GM12892 (cell line): ENCODE data around the gene LY86.

Experiments used
- DNase-seq: peaks from one replicate; pipeline ENCODE4 v3.0.0; 2011; ENCODE audit not compliant: insufficient read length
- FAIRE-seq: peaks from 2 replicates; lab custom pipeline; 2011; peaks lifted over from hg19 to GRCh38; lab: Jason Lieb, UNC
- POLR2A ChIP-seq: IDR thresholded peaks from 2 replicates; pipeline ENCODE4 v1.6.1; 2011; ENCODE audit warnings: low read depth, low read length, control low read depth
- POLR2AphosphoS5 ChIP-seq: IDR thresholded peaks from 2 replicates; pipeline ENCODE4 v1.6.1; 2011; ENCODE audit warnings: low read depth, low read length, control low read depth
- TAF1 ChIP-seq: IDR thresholded peaks from 2 replicates; pipeline ENCODE4 v1.6.1; 2011; ENCODE audit warnings: low read depth, mild to moderate bottlenecking, control low read depth, low read length, borderline replicate concordance

Gene LY86

DNA sequence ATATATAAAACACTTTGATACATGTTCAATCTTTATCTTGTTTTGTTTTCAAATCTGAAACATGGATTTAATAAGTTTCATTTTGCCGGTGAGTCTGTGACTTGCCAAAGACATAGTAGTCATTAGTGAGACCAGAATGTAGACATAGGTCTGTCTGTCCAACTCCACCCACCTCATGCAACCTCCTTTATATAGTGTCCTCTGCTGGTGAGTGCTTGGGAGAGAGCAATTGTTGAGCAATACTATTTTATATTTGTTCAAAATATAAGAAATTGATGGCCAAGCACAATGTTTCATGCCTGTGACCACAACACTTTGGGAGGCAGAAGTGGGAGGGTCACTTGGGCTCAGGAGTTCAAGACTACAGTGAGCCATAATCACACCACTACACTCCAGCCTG is 10.8 kb upstream of the LY86 start:
- FAIRE-seq (no peak), DNase-seq (no peak)
- no peak for TF ChIP-seq POLR2AphosphoS5
- no peak for TF ChIP-seq POLR2A
- TF ChIP-seq TAF1, result no peak

GRCh38 chr6:6579281-6579680 is 9.2 kb upstream of the LY86 start:
- TF ChIP-seq TAF1, result no peak
- DNase-seq (no peak), FAIRE-seq (no peak)

DNA sequence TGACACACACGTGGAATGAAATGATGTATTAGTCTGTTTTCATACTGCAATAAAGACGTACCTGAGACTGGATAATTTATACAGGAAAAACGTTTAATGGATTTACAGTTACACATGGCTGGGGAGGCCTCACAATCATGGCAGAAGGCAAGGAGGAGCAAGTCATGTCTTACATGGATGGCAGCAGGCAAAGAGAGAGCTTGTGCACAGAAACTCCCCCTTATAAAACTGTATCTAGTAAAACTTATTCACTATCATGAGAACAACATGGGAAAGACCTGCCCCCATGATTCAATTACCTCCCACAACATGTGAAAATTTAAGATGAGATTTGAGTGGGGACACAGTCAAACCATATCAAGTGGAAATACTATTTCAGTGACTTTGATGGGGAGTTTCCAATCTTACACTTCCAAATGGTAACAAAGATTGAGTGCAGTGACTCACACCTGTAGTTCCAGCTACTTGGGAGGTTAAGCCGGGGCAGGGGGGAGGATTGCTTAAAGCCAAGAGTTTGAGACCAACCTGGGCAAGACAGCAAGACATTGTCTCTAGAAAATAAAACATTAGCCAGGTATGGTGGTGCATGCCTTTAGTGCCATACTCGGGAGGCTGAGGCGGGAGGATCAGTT is 8.2 kb upstream of the LY86 start:
- TF ChIP-seq POLR2A, result no peak
- TF ChIP-seq TAF1, result no peak
- TF ChIP-seq POLR2AphosphoS5, result no peak
- FAIRE-seq (no peak), DNase-seq (no peak)

DNA sequence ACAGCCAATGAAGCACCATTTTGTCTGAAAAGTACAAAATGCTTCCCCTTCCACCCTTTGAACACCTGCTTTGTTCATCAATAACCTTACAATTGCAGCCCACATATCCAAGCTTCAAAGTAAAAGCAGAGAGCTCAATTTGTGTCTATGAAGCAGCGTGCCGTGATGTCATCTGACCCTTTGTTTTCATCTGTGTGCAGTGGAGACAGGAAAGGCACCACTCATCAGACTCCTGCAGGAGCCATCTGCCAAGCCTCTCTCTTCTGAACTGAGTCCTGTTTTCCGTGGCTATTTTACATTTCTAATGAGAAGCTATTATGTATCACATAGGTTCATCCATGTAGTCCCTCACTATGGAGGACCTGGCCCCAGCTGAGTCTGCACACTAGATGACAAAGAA is 7.5 kb upstream of the LY86 start:
- TF ChIP-seq POLR2A, result no peak
- TF ChIP-seq POLR2AphosphoS5, result no peak
- no peak for TF ChIP-seq TAF1
- no peak for DNase-seq
- no peak for FAIRE-seq

- FAIRE-seq (no peak), DNase-seq (no peak)
- no peak for TF ChIP-seq POLR2AphosphoS5
- TF ChIP-seq POLR2A, result no peak
- no peak for TF ChIP-seq TAF1
These were observed 6.4 kb upstream of the LY86 start for GRCh38 chr6:6582131-6582530.

GRCh38 chr6:6583836-6584235 is 4.7 kb upstream of the LY86 start:
- no peak for DNase-seq
- peak; percentile 82 for FAIRE-seq
- TF ChIP-seq TAF1, result no peak
- no peak for TF ChIP-seq POLR2A
- TF ChIP-seq POLR2AphosphoS5, result no peak

DNA sequence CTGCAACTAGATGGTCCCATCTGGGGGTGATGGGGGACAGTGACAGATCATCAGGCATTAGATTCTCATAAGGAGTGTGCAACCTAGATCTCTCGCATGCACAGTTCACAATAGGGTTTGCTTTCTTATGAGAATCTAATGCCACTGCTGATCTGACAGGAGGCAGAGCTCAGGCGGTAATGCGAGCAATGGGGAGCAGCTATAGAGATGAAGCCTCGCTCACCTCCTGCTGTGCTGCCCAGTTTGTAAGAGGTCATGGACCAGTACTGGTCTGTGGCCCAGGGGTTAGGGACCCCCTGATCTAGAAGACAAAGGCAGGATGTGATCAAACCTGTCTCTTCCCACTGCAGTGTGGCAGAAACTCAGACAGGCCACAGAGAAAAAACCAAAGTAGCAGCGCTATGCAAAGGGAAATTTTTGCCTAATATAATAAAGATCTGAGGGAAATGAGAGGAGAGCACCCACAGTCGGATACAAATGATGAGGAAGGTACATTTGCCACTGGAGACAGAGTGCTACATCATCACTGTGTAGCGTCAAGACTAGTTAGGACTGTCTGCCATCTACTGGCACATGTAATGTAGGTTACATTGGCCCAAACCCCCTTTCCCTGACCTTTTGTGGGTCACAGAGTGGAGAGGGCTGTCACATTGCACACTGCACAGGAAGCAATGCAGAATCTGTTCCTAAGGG is 4.1 kb upstream of the LY86 start:
- DNase-seq (no peak), FAIRE-seq (no peak)
- 0 out of 2 replicates have a peak, but pooled peaks have one; percentile 14 for TF ChIP-seq POLR2AphosphoS5
- no peak for TF ChIP-seq TAF1

- FAIRE-seq (peak; percentile 85), DNase-seq (no peak)
- no peak for TF ChIP-seq POLR2A
- TF ChIP-seq TAF1, result no peak
- no peak for TF ChIP-seq POLR2AphosphoS5
These were observed 3.6 kb upstream of the LY86 start for GRCh38 chr6:6585003-6585311.

GRCh38 chr6:6586167-6586566 is 2.4 kb upstream of the LY86 start:
- TF ChIP-seq POLR2AphosphoS5 (peak; percentile 64), POLR2A (no peak)
- no peak for DNase-seq
- FAIRE-seq, result no peak

DNA sequence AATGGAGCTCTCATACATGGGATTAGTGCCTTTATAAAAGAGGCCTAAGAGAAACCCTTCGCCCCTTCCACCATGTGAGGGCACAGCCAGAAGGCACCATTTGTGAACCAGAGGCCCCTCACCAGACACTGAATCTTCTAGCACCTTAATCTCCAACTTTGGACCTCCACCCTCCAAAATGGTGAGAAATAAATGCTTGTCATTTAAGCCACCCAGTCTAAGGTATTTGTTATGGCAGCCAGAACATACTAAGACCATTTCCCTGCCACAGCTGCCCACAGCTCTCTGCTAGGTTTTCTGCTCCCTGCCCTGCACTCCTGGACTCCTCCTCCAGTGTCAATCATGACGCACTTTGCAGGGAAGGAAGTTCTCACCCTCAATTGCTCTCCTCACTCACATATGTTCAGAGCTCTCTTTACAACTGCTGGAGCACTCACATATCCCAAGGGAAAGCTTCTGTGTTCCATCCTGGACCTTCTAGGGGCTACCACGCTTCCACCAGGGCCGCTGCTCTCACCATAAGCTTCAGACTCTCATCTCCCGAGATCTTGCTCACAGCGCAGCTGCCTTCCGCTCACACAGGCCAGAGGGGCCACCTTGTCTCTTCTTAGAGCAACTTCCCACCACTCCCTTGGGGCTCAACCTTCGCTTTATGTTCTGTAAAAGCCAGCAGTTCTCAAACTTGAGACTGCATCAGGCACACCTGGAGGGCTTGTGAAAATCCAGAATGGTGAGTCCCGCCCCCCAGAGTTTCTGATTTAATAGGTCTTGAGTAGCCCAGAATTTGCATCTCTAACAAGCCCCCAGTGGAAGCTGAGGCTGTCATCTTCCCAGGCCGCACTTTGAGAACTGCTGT is 1.6 kb upstream of the LY86 start:
- DNase-seq (no peak), FAIRE-seq (peak; percentile 98)
- no peak; the same call in 1 of the 2 replicates for TF ChIP-seq TAF1
- TF ChIP-seq POLR2AphosphoS5, result peak; percentile 90
- peak; percentile 93 for TF ChIP-seq POLR2A

DNA sequence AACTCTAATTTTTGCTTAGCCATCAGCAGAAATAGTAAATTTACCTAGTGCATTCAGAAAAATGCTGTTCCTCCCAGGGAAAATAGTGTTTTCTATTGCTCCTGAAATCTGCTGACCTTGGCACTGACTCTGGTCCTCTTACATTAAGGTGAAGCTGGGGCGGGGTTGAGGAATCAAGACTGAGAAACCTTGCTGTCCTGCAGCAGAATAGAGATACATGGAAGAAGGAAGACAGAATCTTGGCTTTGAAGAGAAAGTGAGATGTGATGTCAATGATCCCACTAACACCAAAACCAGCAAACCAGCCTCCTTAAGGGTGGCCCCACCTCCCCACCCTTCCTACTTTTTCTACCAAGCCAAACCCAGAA is 840 bp upstream of the LY86 start:
- FAIRE-seq (peak; percentile 80), DNase-seq (no peak)
- TF ChIP-seq POLR2A (no peak; the same call in 1 of the 2 replicates), TAF1 (no peak), POLR2AphosphoS5 (no peak)
